Head of caudate nucleus (tissue), 42 donors: ENCODE results near the gene MUC4.

Source experiments
- DNase-seq, 42 donors: peaks; one replicate each; pipeline versions ENCODE4 v3.0.0 to v3.0.0-alpha.2; 2020 to 2021; ENCODE audit warnings: mixed read lengths in 7 of 42
- intact Hi-C: fragments of 100-400 bp; cut with DNase I; formaldehyde crosslinking; loops from one replicate; pipeline ENCODE4 v1.15.0; 2022

Gene MUC4

DNA sequence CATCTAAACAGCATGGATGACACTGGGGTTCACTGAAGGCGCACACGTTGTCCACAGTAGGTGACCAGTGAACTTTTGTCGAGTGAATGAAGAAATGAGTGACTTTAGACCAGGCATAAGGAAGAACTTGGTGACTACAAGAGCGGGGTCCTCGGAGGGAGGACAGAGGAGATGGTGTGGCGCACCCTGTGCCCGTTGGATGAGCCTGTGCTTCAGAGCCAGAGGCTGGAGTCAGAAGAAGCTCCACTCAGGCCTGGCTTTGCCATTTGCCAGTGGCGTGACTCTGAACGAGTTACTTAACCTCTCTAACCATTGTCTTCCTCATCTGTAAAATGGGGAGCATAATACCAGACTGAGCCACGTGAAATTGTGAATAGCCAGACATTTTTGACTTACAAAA lies 42.2 kb downstream of the MUC4 start:
- peak in 1 of 42 donors; percentile 10 for DNase-seq

DNA sequence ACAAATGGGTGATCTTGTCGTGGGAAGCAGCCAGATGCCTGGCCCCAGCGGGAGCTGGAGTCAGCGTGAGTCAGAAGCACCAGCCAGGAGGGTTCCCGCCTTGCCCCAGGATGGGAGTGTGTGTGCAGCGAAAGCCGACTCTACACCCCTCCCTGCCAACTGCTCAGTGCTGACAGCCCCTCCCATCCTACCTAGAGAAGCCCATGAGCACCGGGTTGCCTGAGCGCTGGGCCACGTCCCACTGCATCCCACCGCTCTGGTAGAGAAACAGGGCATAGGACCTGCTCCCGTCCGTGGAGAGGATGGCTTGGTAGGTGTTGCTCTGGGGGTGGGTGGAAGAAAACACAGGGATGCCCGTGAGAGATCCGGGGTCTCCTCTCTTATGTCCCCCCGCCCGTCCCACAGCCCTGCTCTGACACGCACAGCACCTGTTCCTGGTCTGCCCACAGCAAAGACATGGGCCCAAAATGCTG lies 42.9 kb downstream of the MUC4 start:
- DNase-seq, result peak in 2 of 42 donors; percentile 16 to 37
- intact Hi-C loops, result no loop called here

More for the DNA sequence above, 42.2 kb downstream of the MUC4 start:
- intact Hi-C loops, result no loop called here

DNA sequence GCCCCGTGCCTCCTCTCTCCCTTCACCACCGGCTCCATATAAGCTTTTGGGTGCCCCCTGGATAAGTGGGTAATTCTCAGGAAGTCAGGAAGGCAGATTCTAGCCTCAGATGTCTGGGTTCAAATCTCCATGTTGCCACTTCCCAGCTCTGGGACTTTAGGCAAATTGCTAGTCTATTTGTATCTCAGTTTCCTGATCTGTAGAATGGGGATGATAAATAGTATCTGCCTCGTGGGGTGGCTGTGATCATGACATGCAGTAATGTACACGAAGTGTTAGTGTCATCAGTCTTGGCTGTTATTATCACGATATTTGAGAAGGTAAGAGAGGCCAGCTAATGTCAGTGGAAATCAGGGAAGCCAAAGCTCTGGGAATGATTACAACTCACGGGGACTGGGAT lies 43.3 kb downstream of the MUC4 start:
- peak in 1 of 42 donors; percentile 9 for DNase-seq
- intact Hi-C loops, result no loop called here

DNA sequence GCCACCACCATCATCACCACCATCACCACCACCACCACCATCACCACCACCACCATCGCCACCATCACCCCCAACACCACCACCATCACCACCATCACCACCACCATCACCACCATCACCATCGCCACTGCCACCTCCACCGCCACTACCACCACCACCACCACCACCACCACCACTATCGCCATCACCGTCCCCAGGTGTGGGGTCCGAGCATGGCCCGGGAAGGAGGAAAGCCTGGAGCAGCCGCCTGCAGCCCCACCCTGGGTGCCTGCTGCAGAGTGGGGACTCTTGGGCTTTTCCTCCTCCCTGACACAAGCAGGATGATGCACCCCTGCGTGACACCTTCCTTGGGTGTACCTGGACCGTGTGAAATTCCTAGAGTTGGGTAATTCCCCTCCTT lies 43.9 kb downstream of the MUC4 start:
- intact Hi-C loops, result no loop called here
- no peak for DNase-seq

DNA sequence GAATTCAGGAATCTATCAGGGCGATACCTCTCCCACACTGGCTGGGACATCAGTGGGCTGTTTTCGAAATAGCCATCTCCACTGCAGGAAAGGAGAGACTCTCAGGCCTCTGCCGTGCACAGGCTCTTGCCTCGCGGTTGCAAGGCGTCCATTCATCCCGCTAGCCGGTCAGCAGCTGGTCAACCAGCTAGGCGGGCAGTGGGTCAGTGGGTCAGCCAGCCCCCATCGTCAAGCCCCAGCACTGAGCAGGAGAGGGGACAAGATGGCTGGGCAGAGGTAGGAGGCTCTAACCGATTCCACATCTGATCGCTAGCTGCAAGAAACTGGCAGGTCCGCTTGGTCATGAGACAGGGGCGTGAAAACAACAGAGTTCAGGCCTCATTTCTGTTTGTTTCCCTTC lies 45.1 kb downstream of the MUC4 start:
- DNase-seq, result peak in 2 of 42 donors; percentile 2 to 6
- intact Hi-C loops, result no loop called here

DNA sequence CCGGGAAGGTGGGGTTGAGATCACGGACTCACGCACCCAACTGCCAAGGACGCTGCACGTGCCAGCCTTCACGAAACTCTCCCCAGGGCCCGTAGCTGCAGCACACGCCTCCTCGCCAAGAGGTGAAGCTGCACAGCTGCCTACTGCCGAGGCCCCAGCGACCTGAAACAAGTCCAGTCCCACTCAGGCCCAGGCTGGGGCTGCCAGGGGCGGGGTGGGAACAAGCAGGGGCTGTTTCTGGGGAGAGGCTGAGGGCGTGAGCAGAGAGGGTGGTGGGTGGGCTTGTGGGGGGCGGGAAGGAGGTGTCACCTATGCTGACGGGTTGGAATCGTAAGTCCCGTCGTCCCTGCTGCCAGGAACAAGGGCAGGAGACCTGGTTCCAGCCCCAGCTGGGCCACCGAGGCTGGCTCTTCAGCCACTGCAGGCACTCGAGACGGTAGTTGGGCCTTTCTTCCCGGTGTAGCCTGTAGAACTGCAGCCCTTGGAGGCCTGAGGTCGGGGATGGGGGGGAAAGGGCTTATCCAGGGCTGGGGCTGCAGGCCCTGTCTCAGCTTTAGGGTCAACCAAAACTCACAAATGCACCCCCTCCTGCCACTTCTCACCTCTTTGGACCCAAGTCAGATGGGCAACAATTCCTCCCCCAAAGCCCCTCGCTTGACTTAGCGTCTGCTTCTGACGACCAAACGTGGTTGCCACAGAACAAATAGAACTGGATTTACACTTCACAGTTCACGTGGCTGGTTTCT lies 46.6 kb downstream of the MUC4 start:
- peak in 2 of 42 donors; percentile 9 to 20 for DNase-seq
- intact Hi-C loops, result no loop called here

DNA sequence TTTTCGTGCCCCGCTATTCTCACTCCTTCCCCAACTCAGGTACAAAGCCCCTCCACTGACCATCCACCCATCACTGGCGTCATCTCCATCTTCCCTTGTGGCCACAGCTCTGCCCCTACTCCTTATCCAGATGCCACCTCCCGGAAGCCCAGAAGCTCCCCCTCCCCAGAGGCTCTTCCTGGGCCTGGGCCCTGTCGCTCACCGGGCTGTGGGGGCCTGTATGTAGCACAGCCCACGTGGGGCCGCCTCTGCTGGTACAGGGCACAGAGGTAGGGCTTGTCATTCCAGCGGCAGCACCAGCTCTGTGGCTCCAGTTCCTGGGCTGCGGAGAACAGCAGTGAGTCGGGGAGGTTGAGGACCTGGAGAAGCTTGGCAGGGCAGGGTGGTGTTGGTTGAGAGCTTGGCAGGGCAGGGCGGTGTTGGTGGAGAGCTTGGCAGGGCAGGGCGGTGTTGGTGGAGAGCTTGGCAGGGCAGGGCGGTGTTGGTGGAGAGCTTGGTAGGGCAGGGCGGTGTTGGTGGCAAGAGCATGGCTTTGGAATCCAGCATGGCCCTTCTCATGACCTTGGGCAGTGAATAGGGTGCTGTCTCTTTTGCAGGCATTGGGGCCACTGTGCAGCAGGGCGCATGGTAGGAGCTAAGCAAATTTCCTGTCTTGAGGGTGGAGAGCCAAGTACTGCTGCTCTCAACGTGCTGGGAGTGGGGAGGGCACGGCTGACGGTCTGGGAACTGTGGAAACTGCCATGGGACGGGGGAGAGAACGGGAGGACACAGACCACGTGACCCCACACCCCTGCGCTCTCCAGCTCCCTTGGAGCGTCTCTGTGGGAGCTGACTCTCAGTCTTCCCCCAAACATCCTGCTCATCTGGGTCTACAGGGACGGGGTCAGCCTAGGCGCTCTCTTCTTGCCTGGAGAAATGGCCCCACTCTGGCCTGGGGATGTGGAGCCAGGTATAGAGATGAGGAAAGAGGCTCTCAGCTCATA lies 47.6 kb downstream of the MUC4 start:
- intact Hi-C loops, result no loop called here
- DNase-seq, result peak in 1 of 42 donors; percentile 11

DNA sequence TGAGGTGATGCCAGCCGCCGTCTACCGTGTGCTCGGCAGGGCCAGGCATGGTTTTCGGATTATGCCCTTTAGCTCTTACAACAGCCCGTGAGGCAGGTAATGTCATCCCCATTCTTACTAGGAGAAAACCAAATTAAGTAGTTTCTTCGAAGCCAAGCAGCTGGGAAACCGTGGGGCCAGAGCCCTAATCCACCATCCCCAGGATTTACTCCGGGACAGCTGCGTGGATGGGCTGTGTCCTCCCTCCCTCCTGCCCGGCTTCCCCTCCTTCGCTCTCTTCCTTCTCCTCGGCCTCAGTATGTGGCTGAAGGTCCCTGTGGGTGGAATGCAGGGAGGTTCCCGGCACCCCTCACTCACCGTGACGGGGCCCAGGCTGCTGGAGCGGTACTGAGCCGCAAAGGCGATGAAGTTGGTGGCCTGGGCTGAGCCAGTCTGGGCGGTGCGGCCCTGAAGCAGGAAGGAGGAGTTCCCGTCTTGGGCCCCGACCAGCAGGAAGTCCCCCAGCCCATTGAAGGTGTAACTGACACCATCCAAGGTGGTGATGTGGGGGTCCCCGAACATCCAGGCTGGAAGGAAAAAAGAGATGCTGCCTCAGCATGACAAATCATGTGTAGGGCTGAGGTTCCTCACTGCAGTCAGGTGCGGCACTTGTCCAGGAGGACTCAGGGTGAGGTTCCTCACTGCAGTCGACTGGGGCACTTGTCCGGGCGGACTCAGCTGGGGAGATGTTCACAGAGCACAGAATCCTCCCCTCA lies 48.5 kb downstream of the MUC4 start:
- DNase-seq, result no peak
- intact Hi-C loops, result no loop called here

DNA sequence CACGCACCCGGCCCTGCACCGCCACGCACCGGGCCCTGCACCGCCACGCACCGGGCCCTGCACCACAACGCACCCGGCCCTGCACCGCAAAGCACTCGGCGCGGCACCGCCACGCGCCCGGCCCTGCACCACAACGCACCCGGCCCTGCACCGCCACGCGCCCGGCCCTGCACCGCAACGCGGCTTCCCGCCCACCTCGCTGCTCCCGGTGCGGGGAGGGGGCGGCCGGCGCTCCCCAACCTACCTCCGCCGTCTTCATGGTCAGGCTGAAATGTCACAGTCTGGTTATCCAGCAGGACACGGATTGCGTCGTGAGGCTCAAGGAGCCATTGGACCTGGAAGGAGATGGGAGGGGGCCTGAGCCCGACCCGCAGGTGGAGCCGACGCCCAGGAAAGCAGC lies 49.1 kb downstream of the MUC4 start:
- peak in 1 of 42 donors; percentile 8 for DNase-seq
- intact Hi-C loops, result no loop called here

DNA sequence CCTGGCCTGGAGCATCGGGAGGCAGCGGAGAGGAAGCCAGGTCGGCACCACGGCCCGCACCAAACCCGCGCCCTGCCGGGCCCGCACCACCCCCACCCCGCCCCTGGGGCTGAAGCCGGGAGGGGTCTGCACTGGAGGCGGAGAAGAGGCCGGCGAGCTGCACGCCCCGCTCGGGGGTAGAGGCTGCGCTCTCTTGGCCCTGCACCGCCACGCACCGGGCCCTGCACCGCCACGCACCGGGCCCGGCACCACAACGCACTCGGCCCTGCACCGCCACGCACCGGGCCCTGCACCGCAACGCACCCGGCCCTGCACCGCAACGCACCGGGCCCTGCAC lies 49.5 kb downstream of the MUC4 start:
- intact Hi-C loops, result no loop called here
- peak in 1 of 42 donors; percentile 31 for DNase-seq

DNA sequence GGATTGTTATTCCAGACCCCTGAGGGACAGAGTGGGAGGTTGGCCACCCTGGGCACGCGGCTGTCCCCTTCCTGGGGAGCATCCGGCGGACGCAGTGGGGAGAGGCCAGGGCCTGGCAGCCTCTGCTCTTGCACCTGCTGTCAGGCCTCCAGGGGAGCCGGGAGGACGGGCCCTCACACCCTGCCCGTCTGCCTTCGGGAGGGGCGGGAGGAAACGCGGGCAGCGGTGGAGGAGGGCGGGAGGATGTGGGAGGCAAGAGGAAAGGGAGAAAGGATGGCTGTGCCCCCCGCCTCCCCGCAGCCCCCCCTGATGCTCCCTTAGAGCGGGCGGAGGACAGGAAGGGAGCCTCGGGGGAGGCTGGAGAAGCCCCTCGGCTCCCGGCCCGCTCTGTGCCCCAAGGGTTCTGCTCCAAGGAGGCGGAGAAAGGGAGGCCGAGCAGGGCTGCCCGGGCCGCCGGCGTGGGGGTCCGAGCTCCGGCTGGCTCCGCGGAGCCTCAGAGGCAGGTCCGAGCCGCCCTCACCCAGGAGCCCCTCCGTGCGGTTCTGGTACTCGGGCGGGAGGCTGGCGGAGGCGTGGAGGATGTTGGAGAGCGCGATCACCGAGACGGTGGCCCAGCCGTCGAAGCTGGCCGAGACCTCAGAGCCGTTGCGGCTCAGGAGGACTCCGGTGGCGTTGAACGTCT lies 50.0 kb downstream of the MUC4 start:
- DNase-seq, result peak in 2 of 42 donors; percentile 11 to 29
- intact Hi-C loops, result no loop called here

DNA sequence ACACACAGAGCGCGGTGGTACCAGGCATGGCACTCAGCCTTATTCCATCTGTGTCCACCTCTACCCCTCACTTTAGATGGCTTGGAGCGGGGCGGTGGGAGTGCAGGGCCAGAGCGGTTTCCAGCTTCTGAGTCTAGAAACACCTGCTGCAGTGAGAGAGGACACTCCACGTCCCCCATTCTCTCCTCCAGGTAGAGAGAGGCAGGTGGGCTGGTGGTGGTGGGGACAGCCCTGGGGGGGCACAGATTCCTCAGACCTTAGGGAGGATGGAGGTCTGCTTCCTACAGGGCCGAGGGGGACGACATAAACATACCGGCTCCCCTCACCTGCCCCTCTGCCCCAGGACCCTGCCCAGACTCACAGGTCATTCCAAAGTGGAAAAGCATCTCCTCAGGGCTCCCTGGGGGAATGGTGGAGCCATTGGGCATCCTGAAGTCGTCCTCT lies 50.6 kb downstream of the MUC4 start:
- intact Hi-C loops, result no loop called here
- peak in 1 of 42 donors; percentile 16 for DNase-seq

DNA sequence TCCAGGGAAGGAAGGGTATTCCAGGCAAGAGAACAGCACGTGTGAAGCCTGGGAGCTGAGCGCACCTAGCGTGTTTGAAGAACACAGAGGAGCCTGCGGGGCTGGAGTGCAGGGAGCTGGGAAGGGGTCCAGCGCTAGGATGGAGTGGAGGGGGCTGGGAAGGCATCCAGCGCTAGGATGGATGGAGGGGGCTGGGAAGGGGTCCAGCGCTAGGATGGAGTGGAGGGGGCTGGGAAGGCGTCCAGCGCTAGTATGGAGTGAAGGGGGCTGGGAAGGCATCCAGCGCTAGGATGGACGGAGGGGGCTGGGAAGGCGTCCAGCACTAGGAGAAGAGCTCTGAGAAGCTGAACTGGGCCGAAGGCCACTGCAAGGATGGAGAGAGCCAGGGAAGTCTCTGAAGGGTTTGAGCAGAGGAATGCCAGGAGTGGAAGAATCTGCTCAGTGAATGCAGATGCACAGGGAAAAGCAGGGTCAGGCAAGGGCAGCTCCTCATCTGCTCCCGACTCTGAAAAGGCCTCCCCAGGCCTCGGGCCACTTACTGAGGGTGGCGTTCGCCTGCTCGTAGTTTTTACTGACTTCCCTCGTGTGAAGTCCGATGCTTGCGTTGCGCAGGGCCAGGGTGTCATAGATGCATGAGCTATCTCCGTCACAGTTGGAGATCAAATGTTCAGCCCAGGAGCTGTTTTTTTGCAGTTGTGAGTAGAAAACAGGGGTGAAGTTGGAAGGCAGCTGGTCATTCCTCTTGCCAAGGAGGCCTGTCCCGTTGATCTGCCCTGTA lies 51.2 kb downstream of the MUC4 start:
- peak in 17 of 42 donors; percentile 11 to 59 (median 43) for DNase-seq
- intact Hi-C loops, result no loop called here

DNA sequence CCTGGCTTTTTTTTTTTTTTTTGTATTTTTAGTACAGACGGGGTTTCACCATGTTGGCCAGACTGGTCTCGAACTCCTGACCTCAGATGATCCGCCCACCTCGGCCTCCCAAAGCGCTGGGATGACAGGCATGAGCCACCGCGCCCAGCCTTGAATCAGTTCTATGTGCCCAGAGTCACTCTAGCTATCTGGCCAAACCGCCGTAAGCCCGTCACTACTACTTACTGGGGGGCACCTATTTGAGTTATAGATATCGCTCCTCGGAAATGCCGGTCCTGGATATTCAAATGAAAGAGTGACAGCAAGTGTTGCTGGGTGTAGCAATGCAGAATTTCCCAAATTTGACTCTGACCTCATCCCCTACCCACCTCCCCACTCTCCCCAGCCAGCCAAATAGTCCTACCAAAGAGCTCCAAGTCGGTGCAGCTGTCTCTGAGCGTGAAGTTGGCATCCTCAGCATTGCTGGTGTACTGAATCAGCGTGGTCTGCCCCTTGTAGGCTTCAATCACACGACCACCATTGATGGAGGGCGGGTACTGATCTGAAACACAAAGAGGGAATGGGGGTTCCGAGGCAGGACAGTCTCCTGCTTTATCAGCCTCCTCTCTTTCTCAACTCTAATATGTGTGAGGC lies 52.9 kb downstream of the MUC4 start:
- DNase-seq, result no peak
- intact Hi-C loops, result no loop called here

DNA sequence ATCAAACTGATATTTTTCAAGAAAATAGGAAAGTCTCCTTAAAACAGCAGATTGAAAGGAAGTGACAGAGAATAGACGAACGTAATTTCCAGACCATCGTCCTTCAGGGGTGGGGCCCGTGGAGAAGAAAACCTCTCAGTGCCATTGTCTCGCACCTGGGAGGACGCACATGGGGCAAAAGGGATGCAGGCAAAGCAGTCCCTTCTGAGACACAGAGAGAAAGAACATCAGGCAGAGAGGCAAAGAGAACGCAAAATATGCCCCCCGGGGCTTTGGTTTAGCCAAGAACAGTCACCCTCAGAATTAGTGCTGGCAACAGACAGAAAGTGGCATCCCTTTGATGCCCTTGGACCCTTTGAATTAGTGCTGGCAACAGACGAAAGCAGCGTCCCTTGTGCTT lies 53.9 kb downstream of the MUC4 start:
- intact Hi-C loops, result no loop called here
- peak in 1 of 42 donors; percentile 20 for DNase-seq

DNA sequence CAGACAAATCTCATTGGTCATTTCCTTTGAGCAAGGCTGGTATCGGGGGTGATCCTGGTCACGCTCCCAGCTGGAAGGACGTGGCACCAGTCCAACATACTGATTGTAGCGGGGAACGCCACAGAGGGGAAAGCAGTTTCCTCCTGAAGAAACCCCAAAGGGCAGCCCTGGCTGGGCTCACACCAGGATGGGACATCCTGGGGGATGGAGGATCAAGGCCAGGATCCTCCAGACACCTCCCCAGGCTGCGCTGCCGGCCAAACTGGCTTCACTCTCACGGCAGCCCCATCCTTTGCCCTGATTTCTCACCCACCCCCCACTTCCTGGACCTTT lies 54.3 kb downstream of the MUC4 start:
- DNase-seq, result peak in 1 of 42 donors; percentile 18

DNA sequence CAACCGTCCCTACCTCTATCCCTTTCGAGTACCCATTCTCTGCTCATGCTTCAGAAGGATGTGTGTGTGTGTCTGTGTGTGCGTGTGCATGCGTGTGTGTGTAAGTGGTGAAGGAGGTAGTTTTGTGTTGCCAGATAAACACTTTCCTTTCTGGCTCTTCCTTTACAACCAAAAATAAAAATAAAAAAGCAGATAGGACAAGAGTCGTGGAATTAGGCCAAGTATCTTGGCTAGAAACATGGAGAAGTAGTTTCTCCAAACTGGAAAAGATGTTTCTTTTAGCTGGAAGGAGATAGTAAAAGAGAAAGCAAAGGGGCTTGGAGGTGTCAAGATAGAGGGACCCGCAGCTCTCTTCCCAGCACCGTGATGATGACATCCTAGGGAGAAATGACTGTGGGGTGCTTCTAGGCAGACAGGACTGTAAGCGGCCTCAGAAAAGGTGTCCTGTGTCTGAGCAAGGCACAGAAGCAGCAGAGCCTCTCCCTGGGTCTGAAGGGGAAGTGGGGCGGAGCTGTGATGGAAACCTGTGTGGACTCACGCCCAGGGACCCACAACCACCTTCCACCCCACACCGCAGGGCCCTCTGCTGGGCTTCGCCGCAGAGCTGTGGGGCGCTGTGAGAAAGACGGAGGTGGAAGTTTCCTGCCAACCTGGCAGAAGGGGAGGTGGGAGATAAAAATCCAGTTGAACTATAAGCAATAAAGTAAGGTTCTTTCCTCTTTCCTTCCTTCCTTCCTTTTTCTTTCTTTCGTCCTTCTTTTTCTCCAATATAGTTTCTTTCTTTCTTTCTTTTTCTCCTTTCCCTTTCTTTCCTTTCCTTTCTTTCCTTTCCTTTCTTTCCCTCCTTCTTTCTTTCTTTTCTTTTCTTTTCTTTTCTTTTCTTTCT lies 55.7 kb downstream of the MUC4 start:
- intact Hi-C loops, result no loop called here
- DNase-seq, result no peak

More for the DNA sequence above, 54.3 kb downstream of the MUC4 start:
- intact Hi-C loops, result no loop called here
